GM18909 (cell line): ENCODE measurements around the gene KLK5.
"Not testable (repeated sequence)": the region's sequence is repeated elsewhere in the genome, so short reads cannot be mapped to it uniquely, and the experiment has no call there.

ENCODE experiments used
- ATAC-seq: cut with Tn5 transposase; IDR thresholded peaks from one replicate; pipeline ENCODE4 v1.9.1; 2021; ENCODE audit warnings: mild to moderate bottlenecking; ENCODE audit not compliant: unreplicated experiment, poor library complexity

KLK5 gene

GRCh38 chr19:50896089-50896590 is 56.7 kb downstream of the KLK5 start:
- ATAC-seq = not testable (repeated sequence)

- ATAC-seq = no peak
These were observed 58.1 kb downstream of the KLK5 start for GRCh38 chr19:50894478-50895356.
